Stimulated activated CD8-positive, alpha-beta memory T cell treated with anti-CD3 and anti-CD28 coated beads, Interleukin-4, amount 100 ng/mL, for 4 hours (primary cell): ENCODE measurements around the gene TMEM179B.
"Not testable (repeated sequence)": the region's sequence is repeated elsewhere in the genome, so short reads cannot be mapped to it uniquely, and the experiment has no call there.

Experiments used
- DNase-seq, 2 donors: peaks; one replicate each; pipeline ENCODE4 v3.0.0-alpha.2; 2020; ENCODE audit warnings: low read depth in 2 of 2, low spot score in 1 of 2

TMEM179B gene

DNA sequence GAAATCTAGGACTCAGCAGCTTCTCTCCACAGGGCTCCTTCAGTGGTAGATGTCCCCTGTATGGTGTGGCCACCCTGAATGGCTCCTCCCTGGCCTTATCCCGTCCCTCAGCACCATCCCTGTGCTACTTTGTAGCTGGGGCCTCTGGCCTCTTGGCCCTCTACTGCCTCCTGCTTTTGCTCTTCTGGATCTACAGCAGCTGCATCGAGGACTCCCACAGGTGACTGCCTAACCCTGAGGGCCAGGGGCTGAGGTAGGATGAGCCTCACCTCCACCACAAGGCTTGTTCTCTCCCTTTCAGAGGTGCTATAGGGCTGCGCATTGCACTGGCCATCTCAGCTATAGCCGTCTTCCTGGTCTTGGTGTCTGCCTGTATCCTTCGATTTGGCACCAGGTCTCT lies 1.8 kb downstream of the TMEM179B start:
- no peak for DNase-seq

DNA sequence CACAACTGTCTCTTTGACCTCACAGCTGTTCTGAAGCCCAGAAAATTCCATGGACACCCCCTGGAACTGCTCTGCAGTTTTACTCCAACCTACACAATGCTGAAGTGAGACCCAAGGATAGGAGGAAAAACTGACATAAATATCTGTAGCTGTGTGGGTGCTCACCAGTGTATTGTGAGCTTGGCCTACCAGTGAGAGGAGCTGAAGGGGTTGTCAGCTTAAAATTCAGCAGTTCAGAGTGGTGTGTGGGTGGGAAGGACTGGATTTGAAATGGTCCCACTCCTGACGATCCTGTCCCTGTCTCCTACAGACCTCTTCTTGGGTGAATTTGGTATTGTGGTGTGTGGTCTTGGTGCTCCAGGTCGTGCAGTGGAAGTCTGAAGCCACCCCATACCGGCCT lies 2.4 kb downstream of the TMEM179B start:
- no peak for DNase-seq

DNA sequence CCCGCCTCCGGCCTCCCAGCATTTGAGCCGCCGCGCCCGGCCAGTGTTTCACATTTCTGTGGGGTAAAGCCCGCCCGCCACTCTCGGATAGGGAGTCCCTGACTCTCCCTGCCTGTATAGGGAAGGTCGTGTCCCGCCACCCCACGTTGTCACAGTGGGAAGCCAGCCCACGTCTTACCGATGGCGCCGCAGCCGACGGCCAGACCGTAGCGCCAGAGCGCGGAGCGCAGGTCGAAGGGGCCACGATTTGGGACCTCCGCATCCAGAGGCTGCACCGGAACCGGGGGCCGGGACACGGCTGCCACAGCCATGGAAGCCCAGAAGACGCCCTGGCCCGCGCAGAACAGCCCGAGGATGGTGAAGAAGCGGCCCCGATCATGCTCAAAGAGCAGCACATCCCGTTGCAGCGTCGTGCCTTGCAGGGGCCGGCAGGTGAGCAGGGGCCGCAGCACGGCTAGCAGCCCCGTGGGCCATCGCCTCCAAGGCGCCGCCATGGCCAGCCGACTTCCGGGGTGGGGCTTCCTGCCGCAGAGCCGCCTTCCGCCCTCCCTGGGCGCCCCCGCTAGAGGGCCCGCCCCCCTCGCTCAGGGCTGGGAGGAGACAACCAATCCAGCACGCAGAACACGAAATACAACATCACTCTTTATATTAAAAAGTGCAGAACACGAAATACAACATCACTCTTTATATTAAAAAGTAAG lies 4.4 kb downstream of the TMEM179B start, which contains the start of gene TMEM223:
Gene TMEM223 (minus strand): TSS at position 506 of the 701 bp plus-strand sequence. CDS start 12 bp downstream, at position 494.
- DNase-seq = peak; percentile 78 to 80

DNA sequence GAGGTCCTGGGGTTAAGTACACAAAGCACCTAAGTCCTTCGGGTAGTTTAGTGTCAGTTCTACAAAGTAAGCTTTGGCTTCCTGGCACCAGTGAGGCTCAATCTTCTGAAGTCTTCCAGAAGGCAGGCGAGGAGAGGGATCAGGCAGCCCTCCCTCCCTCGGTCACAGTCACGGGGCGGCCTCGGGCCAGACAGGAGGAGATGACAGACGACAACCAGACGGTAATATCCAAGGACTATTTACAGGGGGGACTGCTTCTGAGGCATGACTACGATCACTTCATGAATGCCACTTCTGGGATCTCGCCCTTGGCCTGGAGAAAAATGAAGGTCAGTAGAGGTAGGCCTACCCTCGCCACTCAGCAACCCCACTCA lies 5.0 kb downstream of the TMEM179B start:
- DNase-seq = no peak

DNA sequence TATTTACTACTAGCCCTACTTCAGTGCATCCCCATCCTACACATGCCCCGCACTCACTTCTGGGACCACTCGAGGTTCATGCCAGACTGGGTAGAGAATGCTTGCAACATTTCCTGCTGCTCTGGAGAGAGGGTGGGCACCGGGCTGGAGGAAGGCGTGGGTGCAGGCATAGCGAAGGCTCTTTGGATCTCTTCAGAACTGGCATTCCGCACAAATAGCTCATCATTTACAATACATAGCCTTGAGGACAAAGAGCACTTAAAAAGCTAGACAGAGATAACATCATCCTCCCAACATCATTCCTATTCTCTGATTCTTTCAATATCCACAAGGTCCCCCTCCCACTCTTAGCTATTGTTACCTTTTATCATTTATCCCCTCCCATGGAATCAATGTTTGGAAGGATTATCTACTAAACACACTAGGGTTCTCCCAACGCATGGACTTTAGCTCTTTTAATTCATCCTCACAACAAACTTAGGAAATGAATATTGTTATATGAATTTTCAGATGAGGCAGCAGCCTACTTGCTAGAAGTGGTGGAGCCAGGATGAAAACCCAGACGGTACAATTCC lies 7.1 kb downstream of the TMEM179B start:
- DNase-seq = no peak

DNA sequence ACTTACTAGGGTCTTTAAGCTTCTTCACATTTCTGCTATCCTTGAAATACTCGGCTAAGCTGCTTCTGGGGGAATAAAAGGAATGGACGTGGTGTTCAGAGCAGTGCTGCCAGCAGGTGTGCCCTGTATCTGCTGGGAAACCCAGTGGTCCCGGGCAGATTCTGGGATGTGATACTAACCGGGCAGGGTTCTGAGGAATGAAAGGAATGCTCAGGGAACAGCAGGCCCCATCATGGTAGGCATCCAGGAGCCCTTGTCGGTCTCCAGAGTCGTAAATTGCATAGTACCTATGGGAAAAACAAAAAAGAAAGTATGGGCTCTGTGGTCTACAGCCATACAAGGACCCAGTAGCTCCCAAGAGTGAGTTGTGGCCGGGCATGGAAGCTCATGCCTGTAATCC lies 9.1 kb downstream of the TMEM179B start:
- no peak for DNase-seq

DNA sequence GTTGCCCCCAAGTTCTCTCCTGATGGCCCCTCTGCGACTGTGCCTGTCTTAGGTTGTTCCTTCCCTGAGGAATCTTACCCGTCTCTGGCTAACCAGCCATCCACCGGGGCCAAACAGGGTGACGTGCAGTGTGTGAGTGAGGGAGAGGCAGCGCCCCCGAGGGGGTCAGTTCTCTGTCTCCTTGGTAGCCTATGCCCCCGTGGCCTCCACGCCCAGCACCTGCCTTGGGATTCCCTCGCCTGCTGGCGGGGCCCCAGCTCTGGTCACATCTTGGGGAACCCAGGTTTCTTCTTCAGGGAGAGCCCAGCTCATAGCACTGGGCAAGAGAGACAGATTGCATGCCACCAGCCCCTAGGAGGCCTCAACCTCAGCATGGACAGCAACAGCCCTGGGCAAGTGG lies 12.3 kb downstream of the TMEM179B start:
- DNase-seq = no peak

DNA sequence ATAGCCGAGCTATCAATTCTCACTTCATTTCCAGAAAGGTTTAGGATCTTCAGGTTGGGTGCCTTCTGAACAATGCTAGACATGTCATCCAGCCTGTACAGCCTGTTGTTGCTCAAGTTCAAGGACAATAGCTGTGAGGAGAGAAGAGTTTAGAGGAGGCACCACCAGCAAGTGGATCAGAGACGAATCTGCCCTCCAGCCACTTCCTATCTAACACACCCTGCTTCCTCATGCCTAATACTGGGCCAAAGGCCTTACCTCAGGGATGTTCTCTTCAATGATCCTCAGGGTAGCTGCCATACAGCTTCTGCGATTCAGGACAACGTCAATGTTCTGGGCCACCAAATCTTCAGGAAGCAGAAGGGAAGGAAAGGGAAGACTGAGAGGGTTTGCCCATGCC lies 13.9 kb downstream of the TMEM179B start:
- DNase-seq = no peak

DNA sequence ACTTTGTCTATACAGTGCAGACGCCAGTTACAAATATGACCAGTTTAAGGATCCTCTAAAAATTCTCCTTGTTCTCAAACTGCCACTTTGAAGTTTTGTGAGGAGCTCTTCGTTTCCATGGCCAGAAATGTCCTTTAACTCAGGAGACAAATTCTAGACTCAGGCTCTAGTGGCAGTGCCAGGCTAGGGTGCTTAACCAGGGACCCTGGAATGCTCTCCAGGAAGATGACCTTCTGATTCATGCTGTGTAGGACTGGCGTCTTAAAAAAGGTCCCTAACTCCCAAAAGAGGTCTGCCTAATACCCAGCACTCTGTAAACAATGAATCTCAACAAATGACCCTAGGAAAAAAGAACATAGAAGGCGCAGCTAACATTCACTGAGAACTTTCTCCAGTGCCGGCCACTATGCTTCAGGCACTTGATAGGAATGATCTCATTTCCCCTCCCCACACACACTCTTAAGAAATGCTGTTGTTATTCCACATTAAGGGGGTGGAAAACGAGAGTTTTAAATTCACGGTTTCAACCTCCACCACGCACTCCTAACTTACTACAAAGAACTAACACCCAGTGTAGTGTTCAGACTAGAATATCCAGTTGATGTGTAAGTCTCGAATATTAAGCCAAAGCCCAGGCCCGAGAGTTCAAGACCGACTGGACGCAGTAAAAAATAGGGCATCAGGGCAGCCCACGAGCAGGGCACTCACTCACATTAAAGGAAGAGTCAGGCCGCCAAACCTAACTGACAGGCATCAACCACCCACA lies 17.3 kb downstream of the TMEM179B start:
- no peak for DNase-seq

DNA sequence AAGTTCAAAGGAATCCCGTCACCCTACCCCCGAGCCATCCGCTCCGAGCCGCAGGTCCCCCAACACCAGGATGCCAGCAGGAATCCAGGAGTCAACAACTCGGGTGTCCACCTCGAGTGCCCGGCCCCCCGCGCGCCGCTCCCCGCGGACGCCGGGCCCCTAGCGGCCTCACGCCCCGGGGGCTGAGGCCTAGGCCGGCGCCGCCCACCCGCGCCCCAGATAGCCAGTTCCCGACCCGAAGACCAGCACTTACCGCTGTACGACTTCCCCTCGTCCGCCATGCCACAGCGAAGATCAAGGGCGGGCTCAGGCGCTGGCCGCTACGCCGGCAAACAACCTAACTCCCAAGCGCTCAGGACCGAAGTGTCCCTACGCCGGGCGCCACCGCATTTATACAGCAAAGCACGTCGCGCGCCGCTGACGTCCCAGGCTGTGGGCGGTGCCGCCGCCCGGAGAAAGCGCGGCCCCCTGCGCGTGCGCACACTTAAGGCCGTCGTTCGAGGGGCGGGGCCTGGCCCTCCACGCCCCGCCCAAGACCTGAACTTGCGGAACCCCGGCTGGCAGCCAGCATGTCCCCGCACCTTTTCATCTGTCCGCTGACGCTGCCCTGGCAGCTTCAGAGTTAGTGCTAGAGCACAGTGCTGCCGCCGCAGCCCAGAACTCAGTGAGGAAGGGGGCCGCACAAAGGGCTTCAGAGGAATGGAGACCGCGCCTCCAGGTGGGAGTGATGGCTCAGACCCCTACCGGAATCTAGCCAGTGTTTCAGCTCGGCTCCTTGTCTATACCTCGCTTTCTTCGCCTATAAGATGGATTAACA lies 18.1 kb downstream of the TMEM179B start, which contains the start of gene NXF1:
Gene NXF1 (minus strand): TSS at position 365 of the 817 bp plus-strand sequence. CDS start 84 bp downstream, at position 281.
- peak; percentile 88 to 89 for DNase-seq

DNA sequence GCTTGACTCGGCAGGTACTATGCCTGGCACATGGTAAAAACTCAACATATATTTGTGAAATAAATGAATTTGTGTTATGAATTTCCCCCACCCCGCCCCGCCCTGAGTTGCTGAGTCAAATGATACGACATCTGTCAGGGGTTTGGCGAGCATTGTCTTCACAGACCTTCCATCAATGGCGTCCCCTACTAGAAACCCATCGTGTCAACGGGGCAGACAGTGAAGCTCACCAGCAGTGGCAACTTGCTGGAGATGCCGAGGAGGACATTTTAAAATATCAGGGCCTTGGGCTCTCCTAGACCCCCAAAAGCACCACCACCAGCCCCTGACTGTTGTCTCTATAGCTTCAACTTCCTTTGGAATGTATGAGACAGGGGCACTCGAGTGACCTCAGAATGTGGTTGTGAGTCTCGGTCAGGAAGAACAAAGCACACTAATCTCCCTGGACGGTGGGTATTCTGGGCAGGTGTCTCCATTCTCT lies 18.8 kb downstream of the TMEM179B start:
- DNase-seq = no peak

DNA sequence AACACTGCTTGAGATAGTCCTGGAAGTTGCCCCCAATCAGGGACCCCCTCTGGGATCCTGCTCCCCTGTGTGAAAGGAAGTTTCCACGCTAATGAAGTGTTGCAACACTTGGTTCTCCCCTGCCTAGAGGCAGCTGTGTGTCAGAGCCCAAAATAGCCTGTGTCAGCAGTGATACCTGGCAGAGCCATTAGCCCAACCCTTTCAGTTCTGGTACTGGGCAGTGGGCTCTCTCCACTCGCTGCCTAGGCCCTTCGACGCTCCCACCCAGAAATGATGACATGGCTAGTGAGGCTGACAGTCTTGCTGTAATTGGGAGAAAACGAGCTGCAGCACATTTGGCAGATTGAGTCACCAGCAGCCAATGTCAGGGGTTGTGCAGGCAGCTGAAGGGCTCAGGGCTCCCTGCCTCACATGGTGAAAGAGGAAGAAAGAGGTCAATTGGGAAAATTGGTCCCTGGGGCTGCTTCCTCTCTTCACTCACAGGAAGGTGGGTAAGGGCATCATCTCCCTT lies 19.5 kb downstream of the TMEM179B start:
- no peak for DNase-seq

DNA sequence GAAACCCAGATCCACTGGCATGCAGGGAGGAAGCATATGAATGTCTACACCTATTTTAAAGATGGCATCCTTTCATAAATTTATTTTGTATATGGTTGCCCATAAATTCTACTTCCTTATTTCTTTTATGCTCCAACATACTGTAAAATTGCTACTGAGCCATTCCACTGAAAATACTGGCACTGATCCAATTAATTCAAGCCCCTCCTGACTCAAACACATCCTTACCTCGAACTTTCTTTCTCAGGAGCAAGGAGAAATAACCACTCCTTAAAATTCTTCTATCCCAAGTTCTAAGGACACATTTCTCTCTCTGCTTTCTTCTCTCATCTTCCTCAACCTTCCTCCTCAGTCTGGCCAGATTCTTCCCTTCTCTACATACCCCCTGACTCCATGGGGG lies 23.5 kb downstream of the TMEM179B start:
- DNase-seq = no peak

DNA sequence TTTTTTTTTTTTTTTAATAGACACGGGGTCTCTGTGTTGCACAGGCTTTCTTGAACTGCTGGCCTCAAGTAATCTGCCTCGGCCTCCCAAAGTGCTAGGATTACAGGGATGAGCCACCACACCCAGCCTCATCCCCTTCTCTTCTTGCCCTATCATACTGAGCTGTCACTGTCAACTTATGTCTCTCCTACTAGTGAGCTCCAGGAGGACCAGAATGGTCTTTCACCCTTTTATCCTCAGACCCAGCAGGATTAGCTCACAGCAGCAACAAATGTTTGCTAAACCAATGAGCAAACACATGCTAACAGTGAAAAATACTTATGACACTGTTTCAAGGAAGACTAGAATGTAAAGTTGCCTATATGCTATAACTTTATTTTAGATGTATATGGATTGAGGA lies 24.5 kb downstream of the TMEM179B start:
- no peak for DNase-seq

DNA sequence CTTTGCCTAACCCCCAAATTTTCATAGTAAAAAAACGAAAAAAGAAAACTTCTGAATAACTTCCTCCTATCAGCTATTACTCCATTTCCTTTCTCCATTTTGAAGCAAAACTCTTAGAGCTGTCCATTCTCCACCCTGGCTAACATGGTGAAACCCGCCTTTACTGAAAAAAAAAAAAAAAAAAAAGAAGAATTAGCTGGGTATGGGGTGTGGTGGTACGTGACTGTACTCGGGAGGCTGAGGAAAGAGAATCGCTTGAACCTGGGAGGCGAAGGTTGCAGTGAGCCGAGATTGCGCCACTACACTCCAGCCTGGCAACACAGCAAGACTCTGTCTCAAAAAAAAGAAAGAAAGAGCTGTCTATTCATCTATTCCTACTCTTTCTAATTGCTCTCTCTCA lies 29.4 kb downstream of the TMEM179B start:
- no peak for DNase-seq

DNA sequence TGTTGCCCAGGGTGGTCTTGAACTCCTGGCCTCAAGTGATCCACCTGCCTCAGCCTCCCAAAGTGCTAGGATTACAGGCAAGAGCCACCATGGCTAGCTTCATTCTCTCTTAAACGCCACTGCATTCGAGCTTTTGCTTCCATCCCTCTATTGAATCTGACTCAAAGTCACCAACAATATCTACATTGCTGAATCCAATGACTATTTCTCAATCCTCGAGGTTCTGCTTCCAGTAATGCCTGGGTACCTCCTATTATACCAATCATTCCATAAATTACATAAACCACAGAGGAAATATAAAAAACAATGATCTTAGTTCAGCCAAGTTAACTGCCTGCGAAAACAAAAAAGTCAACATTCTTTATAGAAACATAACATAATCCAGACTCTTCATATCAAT lies 29.9 kb downstream of the TMEM179B start:
- no peak for DNase-seq

DNA sequence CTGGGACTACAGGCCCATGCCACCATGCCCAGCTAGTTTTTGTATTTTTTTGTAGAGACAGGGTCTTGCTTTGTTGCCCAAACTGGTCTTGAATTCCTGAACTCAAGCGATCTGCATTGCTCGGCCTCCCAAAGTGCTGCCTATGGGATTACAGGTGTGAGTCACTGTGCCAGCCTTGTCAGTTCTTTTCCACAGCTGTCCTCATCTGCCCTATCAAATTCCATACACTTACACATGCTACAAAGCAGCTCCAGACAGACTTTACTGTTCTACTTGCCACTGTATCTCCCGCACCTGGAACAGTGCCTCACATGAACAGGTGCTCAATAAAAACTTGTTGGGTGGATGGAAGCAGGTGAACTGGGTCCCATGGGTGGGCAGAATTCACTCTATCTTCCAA lies 36.5 kb downstream of the TMEM179B start:
- DNase-seq = no peak

DNA sequence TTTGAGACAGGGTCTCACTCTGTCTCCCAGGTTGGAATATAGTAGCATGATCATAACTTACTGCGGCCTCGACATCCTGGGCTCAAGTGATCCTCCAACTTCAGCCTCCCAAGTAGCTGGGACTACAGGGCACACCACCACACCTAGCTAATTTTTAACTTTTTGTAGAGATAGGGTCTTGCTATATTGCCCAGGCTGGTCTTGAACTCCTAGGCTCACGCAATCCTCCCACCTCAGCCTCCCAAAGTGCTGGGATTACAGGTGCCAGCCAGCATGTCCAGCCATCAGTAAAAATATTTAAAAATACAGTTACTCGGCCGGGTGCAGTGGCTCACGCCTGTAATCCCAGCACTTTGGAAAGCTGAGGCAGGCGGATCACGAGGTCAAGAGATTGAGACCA lies 40.9 kb downstream of the TMEM179B start:
- not testable (repeated sequence) for DNase-seq

DNA sequence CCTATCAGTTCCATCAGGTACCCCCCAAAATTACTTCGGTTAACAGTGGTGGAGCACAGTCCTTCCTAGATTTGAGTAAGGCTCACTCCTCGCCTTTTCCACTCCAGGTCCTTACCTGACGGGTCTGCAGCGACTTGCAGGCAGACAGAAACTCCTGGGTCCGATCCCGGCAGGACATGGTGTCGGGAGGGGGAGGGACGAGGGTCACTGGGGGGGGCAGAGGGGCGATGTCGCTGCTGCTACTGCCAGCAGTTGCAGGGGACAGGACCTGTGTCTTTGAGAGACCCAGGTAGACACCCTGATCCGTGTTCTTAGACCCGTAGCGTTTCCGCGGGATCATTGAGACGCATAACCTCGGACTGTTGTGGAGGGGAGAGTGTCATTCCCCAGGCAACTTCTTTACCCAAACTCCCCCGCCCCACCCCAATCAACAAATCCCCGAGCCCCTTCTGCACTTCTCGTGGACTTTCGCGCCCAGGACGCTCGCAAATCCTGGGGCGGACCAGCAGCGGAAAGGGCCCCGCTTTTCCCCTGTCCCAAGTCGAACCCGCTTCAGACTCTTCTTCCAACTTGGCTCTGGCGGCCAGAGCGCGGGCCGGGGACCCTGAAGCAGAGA lies 43.8 kb downstream of the TMEM179B start:
- DNase-seq = no peak

DNA sequence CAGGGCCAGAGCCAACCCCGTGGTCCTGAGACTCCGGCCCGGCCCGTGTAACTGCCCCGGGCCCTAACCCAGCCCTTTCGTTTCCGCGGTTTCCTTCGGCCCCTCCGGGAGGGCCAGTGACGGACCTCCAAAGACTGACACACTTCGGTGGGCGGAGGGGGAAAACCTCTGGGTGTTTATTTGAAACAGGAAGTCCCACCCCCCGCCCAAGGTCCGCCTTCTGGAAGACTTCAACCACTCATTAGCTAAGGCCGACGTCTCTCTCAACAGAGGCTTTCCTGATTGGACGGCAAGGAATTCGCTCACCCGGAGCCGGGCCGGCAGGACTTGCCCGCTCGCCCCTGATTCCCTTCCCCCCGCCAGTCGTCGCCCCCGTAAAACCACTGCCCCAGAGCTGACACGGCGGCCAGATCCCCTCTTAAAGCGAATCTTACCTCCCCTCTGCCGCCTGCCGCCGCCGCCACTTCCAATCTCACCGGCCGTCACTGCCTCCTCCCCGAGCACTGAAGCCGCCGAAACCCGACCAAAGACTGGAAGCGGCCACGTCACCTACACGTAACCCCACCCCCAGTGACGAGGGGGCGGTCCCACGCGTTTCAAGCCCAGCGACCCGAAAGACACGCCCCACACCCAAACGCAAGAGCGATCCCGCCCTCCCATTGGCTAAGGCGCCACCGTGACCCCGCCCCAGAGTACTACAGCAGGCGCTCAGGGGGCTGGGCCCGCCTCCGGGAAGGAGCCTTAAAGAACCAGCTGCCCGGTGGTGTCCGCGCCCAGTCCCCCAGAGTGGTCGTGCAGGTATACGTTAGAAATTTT lies 44.5 kb downstream of the TMEM179B start, which contains the start of gene STX5:
Gene STX5 (minus strand): TSS at position 532 of the 816 bp plus-strand sequence. CDS start 808 bp downstream, outside the sequence.
- DNase-seq = peak; percentile 99 to 100
